Measurements from ENCODE around the gene PCID2. TPM values are rescaled to one million over a fixed set of nuclear protein-coding genes. Genes with fewer than 3 reads are reported as not detected.

PCID2 gene
- total RNA-seq, 1 donor from 2014 or later, result 41.5 TPM

GRCh38 chr13:113231306-113232207 lies 23.1 kb upstream of the PCID2 start:
- Histone ChIP-seq H3K9me3 (no peaks in the 10 kb centered on the region), H3K27ac (no peak overlapping the region), H3K36me3 (peaks cover 86% of the 10 kb centered on the region), H3K27me3 (no peaks in the 10 kb centered on the region), H3K4me1 (peaks cover 6% of the 10 kb centered on the region), H3K4me3 (no peak overlapping the region)
- DNase-seq (no peak), ATAC-seq (no peak)
- no peak for TF ChIP-seq CTCF (IDR thresholded peaks at IDR 0.05)
- intact Hi-C loops (cut with DNase I), result no loop called here

GRCh38 chr13:113229791-113230190 lies 21.3 kb upstream of the PCID2 start:
- intact Hi-C loops (cut with DNase I), result no loop called here
- H3K27ac ChIP-seq, result no peak overlapping the region
- H3K4me3 ChIP-seq, result no peak overlapping the region
- DNase-seq, result no peak
- ATAC-seq, result no peak
- H3K36me3 ChIP-seq, result peaks cover 88% of the 10 kb centered on the region
- no peaks in the 10 kb centered on the region for H3K9me3 ChIP-seq
- H3K27me3 ChIP-seq, result no peaks in the 10 kb centered on the region
- TF ChIP-seq CTCF (IDR thresholded peaks at IDR 0.05), result no peak
- H3K4me1 ChIP-seq, result peaks cover 9% of the 10 kb centered on the region

- H3K4me3 ChIP-seq, result no peak overlapping the region
- ATAC-seq (no peak), DNase-seq (no peak)
- no peak for TF ChIP-seq CTCF (IDR thresholded peaks at IDR 0.05)
- no peak overlapping the region for H3K27ac ChIP-seq
- peaks cover 88% of the 10 kb centered on the region for H3K36me3 ChIP-seq
- intact Hi-C loops (cut with DNase I), result no loop called here
- H3K4me1 ChIP-seq, result peaks cover 9% of the 10 kb centered on the region
- no peaks in the 10 kb centered on the region for H3K9me3 ChIP-seq
- no peaks in the 10 kb centered on the region for H3K27me3 ChIP-seq
These were observed 20.7 kb upstream of the PCID2 start for GRCh38 chr13:113229161-113229560.

GRCh38 chr13:113226873-113227450 lies 18.5 kb upstream of the PCID2 start:
- TF ChIP-seq CTCF (IDR thresholded peaks at IDR 0.05), result no peak
- H3K4me3 ChIP-seq, result no peak overlapping the region
- no peaks in the 10 kb centered on the region for H3K27me3 ChIP-seq
- peaks cover 75% of the 10 kb centered on the region for H3K36me3 ChIP-seq
- H3K4me1 ChIP-seq, result peaks cover 9% of the 10 kb centered on the region
- ATAC-seq (no peak), DNase-seq (no peak)
- H3K9me3 ChIP-seq, result no peaks in the 10 kb centered on the region
- intact Hi-C loops (cut with DNase I), result no loop called here
- no peak overlapping the region for H3K27ac ChIP-seq

GRCh38 chr13:113225515-113225914 lies 17.0 kb upstream of the PCID2 start:
- ATAC-seq, result no peak
- H3K27ac ChIP-seq, result no peak overlapping the region
- no peaks in the 10 kb centered on the region for H3K27me3 ChIP-seq
- H3K36me3 ChIP-seq, result peaks cover 77% of the 10 kb centered on the region
- peaks cover 9% of the 10 kb centered on the region for H3K4me1 ChIP-seq
- no peak overlapping the region for H3K4me3 ChIP-seq
- TF ChIP-seq CTCF (IDR thresholded peaks at IDR 0.05), result no peak
- no peak for DNase-seq
- no peaks in the 10 kb centered on the region for H3K9me3 ChIP-seq
- intact Hi-C loops (cut with DNase I), result no loop called here

Data from upper lobe of right lung (tissue), 1 donor.